Omental fat pad (tissue), 4 donors: ENCODE results near the gene SLC30A4. TPM values are rescaled to one million over a fixed set of nuclear protein-coding genes. Genes with fewer than 3 reads are reported as not detected.

Source experiments
- ATAC-seq: fragments of 150-250 bp; one replicate; pipeline ENCODE4 v1.9.1; 2016; ENCODE audit warnings: mild to moderate bottlenecking, moderate library complexity; ENCODE audit not compliant: low FRiP score
- DNase-seq: peaks from one replicate; pipeline ENCODE4 v3.0.0-alpha.2; 2019; ENCODE audit warnings: low spot score
- total RNA-seq, 4 donors: library from RNA; depleted of rRNA; stranded (reverse); fragments of >200 nt; gene quantifications; one replicate each; pipeline ENCODE4 v1.1.0, GENCODE V29; 2016
- TF ChIP-seq, protein P1 (sequence below), 3 donors: fragments of 450-650 bp; IDR thresholded peaks; one replicate each; pipeline ENCODE4 v1.5.1; 2016 to 2017; ENCODE audit warnings: antibody characterized with exemption in 3 of 3, mild to moderate bottlenecking in 3 of 3, moderate library complexity in 2 of 3

Gene SLC30A4
- total RNA-seq, 4 donors from 2014 or later: 7.0 to 12.6 (median 8.5) TPM

DNA sequence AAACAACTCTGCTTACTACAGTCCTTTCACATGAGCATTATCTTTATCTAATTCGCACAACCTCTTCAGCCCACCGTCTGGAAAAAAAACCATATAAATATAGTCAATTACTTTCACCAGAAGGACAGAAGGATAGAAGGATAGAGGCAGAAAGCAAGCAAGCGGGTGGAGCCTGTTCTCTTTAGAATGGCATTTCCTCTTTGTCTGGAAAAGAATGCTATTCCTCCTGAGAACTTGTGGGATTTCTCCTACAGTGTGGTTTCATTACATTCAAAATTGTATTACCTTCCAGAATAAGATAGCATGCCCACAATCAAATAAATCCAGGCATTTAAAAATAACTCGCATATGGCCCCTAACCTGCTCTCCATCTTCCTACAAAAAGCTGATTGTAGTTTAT is 23.1 kb downstream of the SLC30A4 start:
- ATAC-seq: no peak
- TF ChIP-seq, protein P1, sequence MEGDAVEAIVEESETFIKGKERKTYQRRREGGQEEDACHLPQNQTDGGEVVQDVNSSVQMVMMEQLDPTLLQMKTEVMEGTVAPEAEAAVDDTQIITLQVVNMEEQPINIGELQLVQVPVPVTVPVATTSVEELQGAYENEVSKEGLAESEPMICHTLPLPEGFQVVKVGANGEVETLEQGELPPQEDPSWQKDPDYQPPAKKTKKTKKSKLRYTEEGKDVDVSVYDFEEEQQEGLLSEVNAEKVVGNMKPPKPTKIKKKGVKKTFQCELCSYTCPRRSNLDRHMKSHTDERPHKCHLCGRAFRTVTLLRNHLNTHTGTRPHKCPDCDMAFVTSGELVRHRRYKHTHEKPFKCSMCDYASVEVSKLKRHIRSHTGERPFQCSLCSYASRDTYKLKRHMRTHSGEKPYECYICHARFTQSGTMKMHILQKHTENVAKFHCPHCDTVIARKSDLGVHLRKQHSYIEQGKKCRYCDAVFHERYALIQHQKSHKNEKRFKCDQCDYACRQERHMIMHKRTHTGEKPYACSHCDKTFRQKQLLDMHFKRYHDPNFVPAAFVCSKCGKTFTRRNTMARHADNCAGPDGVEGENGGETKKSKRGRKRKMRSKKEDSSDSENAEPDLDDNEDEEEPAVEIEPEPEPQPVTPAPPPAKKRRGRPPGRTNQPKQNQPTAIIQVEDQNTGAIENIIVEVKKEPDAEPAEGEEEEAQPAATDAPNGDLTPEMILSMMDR (IDR thresholded peaks at IDR 0.05): no peak
- no peak for DNase-seq

DNA sequence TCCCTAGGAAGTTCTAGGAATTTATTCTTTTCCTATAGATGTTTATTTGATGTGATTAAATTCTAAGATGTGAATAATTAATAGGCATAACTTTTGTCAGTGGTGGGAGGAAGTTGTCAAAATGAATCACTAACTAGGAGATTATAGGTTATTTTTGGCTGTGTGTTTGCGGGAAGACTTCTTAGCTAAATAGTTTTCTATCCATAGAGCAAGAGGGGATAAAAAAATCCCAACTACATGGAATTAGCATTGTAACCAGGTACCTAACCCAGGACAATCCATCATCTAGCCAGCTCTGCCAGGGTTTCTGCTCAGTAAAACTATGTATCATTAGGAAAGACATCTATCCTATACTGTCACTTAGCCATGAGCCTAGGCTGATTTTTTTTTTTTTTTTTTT is 23.9 kb downstream of the SLC30A4 start:
- TF ChIP-seq, protein P1 (IDR thresholded peaks at IDR 0.05): no peak
- ATAC-seq: no peak

DNA sequence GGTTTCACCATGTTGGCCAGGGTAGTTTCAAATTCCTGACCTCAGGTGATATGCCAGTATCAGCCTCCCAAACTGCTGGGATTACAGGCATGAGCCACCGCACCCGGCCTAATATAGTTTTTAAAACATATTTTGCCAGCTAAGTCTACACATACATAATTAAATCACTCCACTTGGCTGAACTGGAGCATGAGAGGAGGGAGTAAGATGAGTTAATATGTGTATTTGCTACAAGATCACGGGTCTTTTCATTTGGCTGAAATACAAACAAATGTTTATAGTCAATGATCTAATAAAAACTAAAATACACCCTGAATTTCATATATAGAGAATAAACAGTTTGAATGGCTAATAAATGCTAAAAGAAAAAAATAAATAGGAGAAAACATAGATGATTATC is 25.3 kb downstream of the SLC30A4 start:
- no peak for DNase-seq
- ATAC-seq: no peak
- TF ChIP-seq, protein P1 (IDR thresholded peaks at IDR 0.05): no peak

More for the DNA sequence above, 23.9 kb downstream of the SLC30A4 start:
- DNase-seq: no peak

DNA sequence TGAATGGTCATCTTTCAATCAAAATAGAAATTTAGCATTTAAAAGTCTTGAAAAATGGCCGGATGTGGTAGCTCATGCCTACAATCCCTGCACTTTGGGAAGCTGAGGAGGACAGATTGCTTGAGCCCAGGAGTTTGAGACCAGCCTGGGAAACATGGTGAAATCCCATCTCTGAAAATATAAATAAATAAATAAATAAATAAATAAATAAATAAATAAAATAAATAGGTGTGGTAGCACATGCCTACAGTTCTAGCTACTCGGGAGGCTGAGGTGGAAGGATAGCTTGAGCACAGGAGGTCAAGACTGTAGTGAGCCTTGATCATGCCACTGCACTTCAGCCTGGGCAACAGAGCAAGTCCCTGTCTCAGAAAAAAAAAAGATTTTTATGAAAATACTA is 25.9 kb downstream of the SLC30A4 start:
- DNase-seq: no peak
- TF ChIP-seq, protein P1 (IDR thresholded peaks at IDR 0.05): no peak
- ATAC-seq: no peak

DNA sequence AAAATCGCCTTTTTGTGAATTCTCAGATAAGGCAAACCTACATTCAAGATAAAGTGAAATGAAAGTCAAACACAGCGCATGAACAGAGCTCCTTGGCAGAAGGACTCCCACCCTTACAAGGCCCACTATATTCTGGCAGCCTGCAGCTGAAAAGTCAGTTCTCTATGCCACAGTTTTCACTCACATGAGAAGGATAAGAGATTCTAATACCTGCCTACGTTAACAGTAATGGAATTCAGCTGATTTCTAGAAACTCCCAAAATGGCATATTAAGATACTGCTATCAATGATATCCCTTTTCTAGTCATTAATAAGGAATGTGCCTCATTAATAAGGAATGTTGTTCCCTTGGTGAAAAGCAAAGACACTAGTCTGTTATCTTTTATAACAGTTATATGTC is 27.0 kb downstream of the SLC30A4 start:
- DNase-seq (no peak), ATAC-seq (peak; percentile 51)
- TF ChIP-seq, protein P1 (IDR thresholded peaks at IDR 0.05): no peak

DNA sequence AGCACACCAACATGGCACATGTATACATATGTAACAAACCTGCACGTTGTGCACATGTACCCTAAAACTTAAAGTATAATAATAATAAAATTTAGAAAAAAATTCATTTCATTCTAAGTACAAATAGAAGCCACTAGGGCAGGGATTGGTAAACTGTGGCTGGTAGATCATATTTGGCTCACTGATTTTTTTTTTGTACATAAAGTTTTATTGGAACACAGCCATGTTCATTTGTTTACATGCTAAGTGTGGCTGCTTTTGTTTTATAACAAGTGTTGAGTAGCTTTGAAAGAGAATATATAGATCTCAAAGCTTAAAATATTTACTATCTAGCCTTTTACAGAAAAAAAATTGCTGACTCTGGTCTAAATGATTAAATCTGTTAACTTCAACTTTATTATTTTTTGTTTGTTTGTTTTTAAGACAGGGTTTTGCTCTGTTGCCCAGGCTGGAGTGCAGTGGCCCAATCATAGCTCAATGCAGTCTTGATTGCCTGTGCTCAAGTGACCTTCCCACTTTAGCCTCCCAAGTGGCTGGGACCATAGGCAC is 32.8 kb downstream of the SLC30A4 start:
- ATAC-seq (no peak), DNase-seq (no peak)
- TF ChIP-seq, protein P1 (IDR thresholded peaks at IDR 0.05): no peak

DNA sequence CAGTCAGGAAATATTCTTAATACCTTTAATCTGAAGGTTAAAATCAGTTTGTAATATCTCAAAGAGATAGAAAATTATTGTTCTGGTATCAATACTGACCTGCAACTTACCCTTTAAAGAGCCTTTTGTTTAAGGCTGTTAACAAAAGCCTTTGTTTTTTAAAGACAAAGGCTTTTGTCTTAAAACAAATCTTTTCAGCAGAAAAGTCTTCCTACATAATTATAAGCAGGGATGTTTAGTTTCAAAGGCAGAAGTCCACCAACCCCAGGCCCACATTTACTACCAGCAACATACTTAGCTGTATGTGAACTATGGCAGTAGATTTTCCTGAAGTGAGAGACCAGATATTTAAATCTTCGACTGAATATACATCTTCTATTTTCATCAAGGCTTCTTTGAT is 36.2 kb downstream of the SLC30A4 start:
- TF ChIP-seq, protein P1 (IDR thresholded peaks at IDR 0.05): no peak
- no peak for DNase-seq
- no peak for ATAC-seq
